Right renal cortex interstitium (tissue), 3 donors: ENCODE results near the gene PPP5C. TPM values are rescaled to one million over a fixed set of nuclear protein-coding genes. Genes with fewer than 3 reads are reported as not detected.
"Not testable (repeated sequence)": the region's sequence is repeated elsewhere in the genome, so short reads cannot be mapped to it uniquely, and the experiment has no call there.

Source experiments
- DNase-seq, 3 donors: peaks; one replicate each; pipeline ENCODE4 v3.0.0-alpha.2; 2013; ENCODE audit warnings: low read depth in 3 of 3, low spot score in 2 of 3
- polyA plus RNA-seq, 3 donors: library from polyadenylated mRNA; unstranded; fragments of 120-200 nt; gene quantifications; one replicate each; pipeline ENCODE4 v1.2.1, GENCODE V29; 2013; ENCODE audit not compliant: insufficient read length in 3 of 3

PPP5C gene
- 100 to 1,000 TPM in 2 of 3 donors, 10 to 100 TPM in 1; 96.1 to 106 (median 106) TPM for polyA plus RNA-seq

- DNase-seq, result peak; percentile 83 to 90 (median 83)
Measured at GRCh38 chr19:46346821-46347571, at the start of gene PPP5C. Gene PPP5C, plus strand, starts transcription at chr19:46347087. Its CDS starts 10 bp downstream, at chr19:46347097.

GRCh38 chr19:46297700-46298478 lies 49.0 kb upstream of the PPP5C start:
- no peak for DNase-seq

GRCh38 chr19:46298479-46299003 lies 48.3 kb upstream of the PPP5C start:
- no peak for DNase-seq

- peak in 2 of 3 donors; percentile 78 to 82 for DNase-seq
Measured at GRCh38 chr19:46299004-46299509, 47.8 kb upstream of the PPP5C start.

- DNase-seq, result no peak
Measured at GRCh38 chr19:46299695-46300094, 47.2 kb upstream of the PPP5C start.

GRCh38 chr19:46303322-46303690 lies 43.6 kb upstream of the PPP5C start:
- no peak for DNase-seq

GRCh38 chr19:46303691-46304397 lies 43.0 kb upstream of the PPP5C start:
- no peak for DNase-seq

GRCh38 chr19:46306501-46306900 lies 40.4 kb upstream of the PPP5C start:
- no peak for DNase-seq

- DNase-seq, result no peak
Measured at GRCh38 chr19:46308510-46308909, 38.4 kb upstream of the PPP5C start.

GRCh38 chr19:46309056-46309455 lies 37.8 kb upstream of the PPP5C start:
- DNase-seq, result no peak

GRCh38 chr19:46311444-46311843 lies 35.4 kb upstream of the PPP5C start:
- no peak for DNase-seq

- DNase-seq, result not testable (repeated sequence)
Measured at GRCh38 chr19:46313540-46314469, 33.1 kb upstream of the PPP5C start.

GRCh38 chr19:46317339-46317738 lies 29.5 kb upstream of the PPP5C start:
- DNase-seq, result no peak

- no peak for DNase-seq
Measured at GRCh38 chr19:46319613-46320012, 27.3 kb upstream of the PPP5C start.

- no peak for DNase-seq
Measured at GRCh38 chr19:46320559-46320958, 26.3 kb upstream of the PPP5C start.

- no peak for DNase-seq
Measured at GRCh38 chr19:46321653-46322052, 25.2 kb upstream of the PPP5C start.

GRCh38 chr19:46323227-46323626 lies 23.7 kb upstream of the PPP5C start:
- not testable (repeated sequence) for DNase-seq

GRCh38 chr19:46324277-46324676 lies 22.6 kb upstream of the PPP5C start:
- no peak for DNase-seq

- DNase-seq, result no peak
Measured at GRCh38 chr19:46326608-46327007, 20.3 kb upstream of the PPP5C start.

- no peak for DNase-seq
Measured at GRCh38 chr19:46328079-46328478, 18.8 kb upstream of the PPP5C start.
